Measurements from ENCODE around the gene NRAP.

Gene NRAP

GRCh38 chr10:113651898-113652297 lies 11.9 kb downstream of the NRAP start:
- H3K4me3 ChIP-seq (replicated peaks; ENCODE audit: low read depth, low read length) = no peak overlapping the region
- no peak for DNase-seq (ENCODE audit: low read depth)
- TF ChIP-seq CTCF (IDR thresholded peaks at IDR 0.05; ENCODE audit: low read length, missing control alignments) = no peak

GRCh38 chr10:113651021-113651420 lies 12.8 kb downstream of the NRAP start:
- DNase-seq (ENCODE audit: low read depth) = no peak
- no peak for TF ChIP-seq CTCF (IDR thresholded peaks at IDR 0.05; ENCODE audit: low read length, missing control alignments)
- H3K4me3 ChIP-seq (replicated peaks; ENCODE audit: low read depth, low read length) = no peak overlapping the region

GRCh38 chr10:113650172-113650571 lies 13.7 kb downstream of the NRAP start:
- TF ChIP-seq CTCF (IDR thresholded peaks at IDR 0.05; ENCODE audit: low read length, missing control alignments) = no peak
- H3K4me3 ChIP-seq (replicated peaks; ENCODE audit: low read depth, low read length) = no peak overlapping the region
- no peak for DNase-seq (ENCODE audit: low read depth)

- H3K4me3 ChIP-seq (replicated peaks; ENCODE audit: low read depth, low read length) = no peak overlapping the region
- no peak for TF ChIP-seq CTCF (IDR thresholded peaks at IDR 0.05; ENCODE audit: low read length, missing control alignments)
- DNase-seq (ENCODE audit: low read depth) = no peak
Measured at GRCh38 chr10:113648478-113648877, 15.4 kb downstream of the NRAP start.

GRCh38 chr10:113647812-113648211 lies 16.0 kb downstream of the NRAP start:
- no peak overlapping the region for H3K4me3 ChIP-seq (replicated peaks; ENCODE audit: low read depth, low read length)
- no peak for DNase-seq (ENCODE audit: low read depth)
- TF ChIP-seq CTCF (IDR thresholded peaks at IDR 0.05; ENCODE audit: low read length, missing control alignments) = no peak

GRCh38 chr10:113646336-113647201 lies 17.3 kb downstream of the NRAP start:
- DNase-seq (ENCODE audit: low read depth) = no peak
- TF ChIP-seq CTCF (IDR thresholded peaks at IDR 0.05; ENCODE audit: low read length, missing control alignments) = no peak
- H3K4me3 ChIP-seq (replicated peaks; ENCODE audit: low read depth, low read length) = no peak overlapping the region
